ENCODE data around the gene FADS6. TPM values are rescaled to one million over a fixed set of nuclear protein-coding genes. Genes with fewer than 3 reads are reported as not detected.

Gene FADS6
- total and polyA plus RNA-seq, 2 donors (not counting 3 experiments of a cell fraction or from before 2014, with no cell fraction given), result not detected

- no peaks in the 10 kb centered on the region for H3K27me3 ChIP-seq (ENCODE audit: control insufficient read depth in 2 of 2, insufficient read depth in 2 of 2, low read length in 2 of 2)
- BruUV-seq (replicated peaks), result no TSS peak
- FAIRE-seq (no peak), DNase-seq (ENCODE audit: low read depth, low spot score) (no peak)
- no peaks in the 10 kb centered on the region for H3K79me2 ChIP-seq (ENCODE audit: control insufficient read depth, insufficient read depth, low read length)
- H3K36me3 ChIP-seq (ENCODE audit: control insufficient read depth in 2 of 2, extremely low read depth in 1 of 2, insufficient read depth in 2 of 2, low read length in 2 of 2), result no peaks in the 10 kb centered on the region
- ChIA-PET POLR2A (no interaction called here), CTCF (interaction anchor here (0.6 kb wide), 1 partner anchor 81 kb away, joined by 3 read pairs; no protein-coding TSS in a partner anchor)
- H3K9me1 ChIP-seq (replicated peaks; ENCODE audit: control insufficient read depth, extremely low read depth, insufficient read depth, low read length), result no peaks in the 10 kb centered on the region
- H3K4me3 ChIP-seq (replicated peaks in 1 of 3; ENCODE audit: insufficient read depth in 1 of 3, low read depth in 1 of 3, low read length in 3 of 3), result no peak overlapping the region
- TF ChIP-seq FOS (IDR thresholded peaks at IDR 0.05; ENCODE audit: borderline replicate concordance, insufficient read depth, low read length) (no peak), CTCF (IDR thresholded peaks at IDR 0.05; ENCODE audit: extremely low read depth in 1 of 2, insufficient read depth in 1 of 2, low read depth in 1 of 2, low read length in 2 of 2) (no peak), MYC (IDR thresholded peaks at IDR 0.05; ENCODE audit: low read depth, low read length) (no peak), POLR2AphosphoS5 (IDR thresholded peaks at IDR 0.05; ENCODE audit: insufficient read depth, low read depth, low read length) (no peak), GATA2 (IDR thresholded peaks at IDR 0.05; ENCODE audit: insufficient read depth, insufficient read length, low read depth, low read length) (no peak), MAX (IDR thresholded peaks at IDR 0.05; ENCODE audit: insufficient read depth, insufficient read length) (no peak), JUN (IDR thresholded peaks at IDR 0.05; ENCODE audit: borderline replicate concordance, insufficient read depth, insufficient read length, low read depth) (no peak), EZH2 (IDR thresholded peaks at IDR 0.05; ENCODE audit: borderline replicate concordance, low read depth, low read length, severe bottlenecking) (no peak), POLR2A (IDR thresholded peaks at IDR 0.05; ENCODE audit: low read depth, low read length) (no peak)
- H3K4me1 ChIP-seq (ENCODE audit: control insufficient read depth, extremely low read depth, insufficient read depth, low read length), result peaks cover 15% of the 10 kb centered on the region
- no peak overlapping the region for H2AFZ ChIP-seq (ENCODE audit: low read depth, low read length)
- H3K9me3 ChIP-seq (replicated peaks; ENCODE audit: control insufficient read depth, insufficient read depth, low read length), result no peaks in the 10 kb centered on the region
- intact Hi-C loops (cut with micrococcal nuclease), result no loop called here
- dilution Hi-C loops (cut with MboI; ENCODE audit: extremely low pct_ligation_motif_present, low sequenced_read_pairs), result no loop called here
- no peak overlapping the region for H3K27ac ChIP-seq (ENCODE audit: insufficient read depth, low read depth, low read length)
- no peaks in the 10 kb centered on the region for H4K20me1 ChIP-seq (replicated peaks; ENCODE audit: control insufficient read depth, extremely low read depth, insufficient read depth, low read length)
- no peak overlapping the region for H3K9ac ChIP-seq (replicated peaks; ENCODE audit: extremely low read depth, insufficient read depth, low read length)
- H3K4me2 ChIP-seq (ENCODE audit: insufficient read depth, low read length), result no peak overlapping the region
These were observed 18.1 kb downstream of the FADS6 start for GRCh38 chr17:74875155-74875976.

All from endothelial cell of umbilical vein (primary cell).